ENCODE data around the gene RASA3. TPM values are rescaled to one million over a fixed set of nuclear protein-coding genes. Genes with fewer than 3 reads are reported as not detected.

The RASA3 gene
- total and polyA plus RNA-seq, 10 of the 15 experiments (the other 5 are each of a cell fraction or from before 2014, with no cell fraction given), result 0.79 to 33.9 (median 17.6) TPM

GRCh38 chr13:113969973-113970611 is 162.3 kb downstream of the RASA3 start:
- Histone ChIP-seq H3K27me3 (replicated peaks in 1 of 2; ENCODE audit: control insufficient read depth in 2 of 2, insufficient read depth in 2 of 2, low read length in 1 of 2) (no peaks in the 10 kb centered on the region), H3K4me1 (ENCODE audit: control insufficient read depth, insufficient read depth, low read length) (no peaks in the 10 kb centered on the region), H3K4me2 (ENCODE audit: control insufficient read depth, insufficient read depth) (no peak overlapping the region), H3K4me3 (no peak overlapping the region), H3K9ac (ENCODE audit: control insufficient read depth, insufficient read depth, low read length) (no peak overlapping the region), H3K27ac (ENCODE audit: control insufficient read depth, insufficient read depth) (no peak overlapping the region), H3K36me3 (ENCODE audit: control insufficient read depth in 2 of 2, insufficient read depth in 2 of 2, low read length in 1 of 2) (no peaks in the 10 kb centered on the region; a peak in 1 of 4 replicates), H2AFZ (ENCODE audit: control insufficient read depth, low read depth, low read length) (no peak overlapping the region), H4K20me1 (ENCODE audit: control insufficient read depth, insufficient read depth) (no peaks in the 10 kb centered on the region), H3K9me3 (replicated peaks; ENCODE audit: control insufficient read depth, insufficient read depth, low read length) (no peaks in the 10 kb centered on the region), H3K79me2 (ENCODE audit: control insufficient read depth, insufficient read depth, low read length) (no peaks in the 10 kb centered on the region)
- no peak for DNase-seq (ENCODE audit: low read depth, low spot score)
- ChIA-PET SMC1A (ENCODE audit: uncharacterized antibody, unreplicated experiment) (no interaction called here), CTCF (no interaction called here), RAD21 (ENCODE audit: unreplicated experiment) (no interaction called here), POLR2A (interaction anchor here (0.6 kb wide), 1 partner anchor 318 kb away, joined by 4 read pairs; no protein-coding TSS in a partner anchor)
- no peak for FAIRE-seq
- intact Hi-C loops (cut with micrococcal nuclease; ENCODE audit: unreplicated experiment), result no loop called here
- in situ Hi-C loops (cut with MboI), result loop anchor here (5.0 kb wide), 1 partner anchor 42 kb away; no protein-coding TSS in a partner anchor
- ATAC-seq, result no peak
- no TSS peak for BruUV-seq (replicated peaks)
- 90% methylated on average over 20 of the region's 20 CpGs for WGBS (ENCODE audit: insufficient coverage, insufficient replicate concordance, low lambda C conversion rate, missing lambda C conversion rate)
- no peak for TF ChIP-seq KDM1A (IDR thresholded peaks at IDR 0.05; ENCODE audit: borderline replicate concordance)
- TF ChIP-seq HDGF (IDR thresholded peaks at IDR 0.05), result no peak
- TF ChIP-seq ZNF687 (IDR thresholded peaks at IDR 0.05), result no peak
- TF ChIP-seq CREB1 (IDR thresholded peaks at IDR 0.05; ENCODE audit: low read depth), result no peak
- no peak for TF ChIP-seq JUNB (IDR thresholded peaks at IDR 0.05)
- TF ChIP-seq, protein P1, sequence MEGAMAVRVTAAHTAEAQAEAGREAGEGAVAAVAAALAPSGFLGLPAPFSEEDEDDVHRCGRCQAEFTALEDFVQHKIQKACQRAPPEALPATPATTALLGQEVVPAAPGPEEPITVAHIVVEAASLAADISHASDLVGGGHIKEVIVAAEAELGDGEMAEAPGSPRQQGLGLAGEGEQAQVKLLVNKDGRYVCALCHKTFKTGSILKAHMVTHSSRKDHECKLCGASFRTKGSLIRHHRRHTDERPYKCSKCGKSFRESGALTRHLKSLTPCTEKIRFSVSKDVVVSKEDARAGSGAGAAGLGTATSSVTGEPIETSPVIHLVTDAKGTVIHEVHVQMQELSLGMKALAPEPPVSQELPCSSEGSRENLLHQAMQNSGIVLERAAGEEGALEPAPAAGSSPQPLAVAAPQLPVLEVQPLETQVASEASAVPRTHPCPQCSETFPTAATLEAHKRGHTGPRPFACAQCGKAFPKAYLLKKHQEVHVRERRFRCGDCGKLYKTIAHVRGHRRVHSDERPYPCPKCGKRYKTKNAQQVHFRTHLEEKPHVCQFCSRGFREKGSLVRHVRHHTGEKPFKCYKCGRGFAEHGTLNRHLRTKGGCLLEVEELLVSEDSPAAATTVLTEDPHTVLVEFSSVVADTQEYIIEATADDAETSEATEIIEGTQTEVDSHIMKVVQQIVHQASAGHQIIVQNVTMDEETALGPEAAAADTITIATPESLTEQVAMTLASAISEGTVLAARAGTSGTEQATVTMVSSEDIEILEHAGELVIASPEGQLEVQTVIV (IDR thresholded peaks at IDR 0.05; ENCODE audit: borderline replicate concordance, partially characterized antibody), result no peak
- TF ChIP-seq BRCA1 (IDR thresholded peaks at IDR 0.05; ENCODE audit: low read depth, low read length), result no peak

All from GM12878 (cell line).